Body of pancreas (tissue), 4 donors: ENCODE data around the gene PIEZO2. TPM values are rescaled to one million over a fixed set of nuclear protein-coding genes. Genes with fewer than 3 reads are reported as not detected.
"Not testable (repeated sequence)": the region's sequence is repeated elsewhere in the genome, so short reads cannot be mapped to it uniquely, and the experiment has no call there.

Experiments
- ATAC-seq: fragments of 150-250 bp; one replicate; pipeline ENCODE4 v1.9.1; 2016
- DNase-seq, 4 donors: peaks; one replicate each; pipeline ENCODE4 v3.0.0-alpha.2; 2019
- H3K27ac ChIP-seq, 4 donors: fragments of 200-600 bp; sonication (generic); 1 replicate in 3 of 4; 2 replicates in 1 of 4; pipeline versions ENCODE4 v1.5.1 to v1.6.1; 2016 to 2019; ENCODE audit warnings: mild to moderate bottlenecking in 1 of 4, mixed read lengths in 1 of 4, moderate library complexity in 1 of 4
- H3K27me3 ChIP-seq, 2 donors: fragments of 200-600 bp; sonication (generic); one replicate each; pipeline ENCODE4 v1.6.0; 2016; ENCODE audit warnings: mild to moderate bottlenecking in 1 of 2
- H3K36me3 ChIP-seq, 2 donors: fragments of 200-600 bp; sonication (generic); replicated peaks in 1 of 2; 2 replicates each; pipeline ENCODE4 v1.5.1; 2016; ENCODE audit warnings: low read depth in 2 of 2; ENCODE audit not compliant: insufficient read depth in 1 of 2
- H3K4me1 ChIP-seq: fragments of 200-600 bp; sonication (generic); one replicate; pipeline ENCODE4 v1.6.0; 2016
- H3K4me3 ChIP-seq, 2 donors: fragments of 200-600 bp; sonication (generic); 1 replicate in 1 of 2; 2 replicates in 1 of 2; pipeline ENCODE4 v1.5.1; 2016 to 2019
- H3K9me3 ChIP-seq, 3 donors: fragments of 200-600 bp; sonication (generic); 1 replicate in 2 of 3; 2 replicates in 1 of 3; pipeline ENCODE4 v1.5.1; 2016
- CTCF ChIP-seq, 7 experiments: fragments of 450-650 bp in 4 of 7; fragments of 200-600 bp in 3 of 7; sonication (generic) in 3 of 7; IDR thresholded peaks; one replicate each; pipeline ENCODE4 v1.5.1; 2016 to 2019; ENCODE audit warnings: antibody characterized with exemption in 7 of 7
- POLR2A ChIP-seq, 3 donors: fragments of 450-650 bp; IDR thresholded peaks; one replicate each; pipeline ENCODE4 v1.6.1; 2016; ENCODE audit warnings: antibody characterized with exemption in 3 of 3, mild to moderate bottlenecking in 2 of 3
- WGBS, 2 donors: methylation state at CpG; one replicate each; pipeline ENCODE4 v1.1.5; 2017; 5-methylcytosine and 5-hydroxymethylcytosine counted together
- intact Hi-C: fragments of 100-400 bp; cut with DNase I; formaldehyde crosslinking; loops from one replicate; pipeline ENCODE4 v1.15.1; 2023
- total RNA-seq, 2 donors: library from RNA; depleted of rRNA; stranded (reverse); fragments of >200 nt; gene quantifications; one replicate each; pipeline ENCODE4 v1.1.0, GENCODE V29; 2016

The PIEZO2 gene
- total RNA-seq, 2 donors from 2014 or later, result 0.33 to 40.7 TPM

- WGBS, 2 donors, result 26 to 35% methylated on average over 4 of the region's 4 CpGs
- DNase-seq, result no peak
These were observed 232.5 kb downstream of the PIEZO2 start for GRCh38 chr18:10916865-10917264.

GRCh38 chr18:10916387-10916786 lies 233.0 kb downstream of the PIEZO2 start:
- H3K36me3 ChIP-seq, result no peaks in the 10 kb centered on the region
- TF ChIP-seq POLR2A (IDR thresholded peaks at IDR 0.05), result no peak
- no peak for TF ChIP-seq CTCF (IDR thresholded peaks at IDR 0.05)
- no peaks in the 10 kb centered on the region for H3K27me3 ChIP-seq
- H3K9me3 ChIP-seq, result no peaks in the 10 kb centered on the region
- no peak for ATAC-seq
- H3K27ac ChIP-seq, result no peak overlapping the region
- no peak for DNase-seq
- no peak overlapping the region for H3K4me3 ChIP-seq
- no peaks in the 10 kb centered on the region for H3K4me1 ChIP-seq
- intact Hi-C loops, result no loop called here
- WGBS, 2 donors, result 82 to 84% methylated on average over 14 to 23 of the region's 23 CpGs

More at GRCh38 chr18:10916865-10917264, 232.5 kb downstream of the PIEZO2 start:
- no peak overlapping the region for H3K27ac ChIP-seq
- no peak overlapping the region for H3K4me3 ChIP-seq
- H3K9me3 ChIP-seq, result no peaks in the 10 kb centered on the region
- no peaks in the 10 kb centered on the region for H3K4me1 ChIP-seq
- H3K27me3 ChIP-seq, result no peaks in the 10 kb centered on the region
- ATAC-seq, result no peak
- intact Hi-C loops, result no loop called here
- TF ChIP-seq POLR2A (IDR thresholded peaks at IDR 0.05), result no peak
- TF ChIP-seq CTCF (IDR thresholded peaks at IDR 0.05), result no peak
- no peaks in the 10 kb centered on the region for H3K36me3 ChIP-seq

- H3K9me3 ChIP-seq, DNase-seq, intact Hi-C loops, ATAC-seq, H3K27me3 ChIP-seq, H3K27ac ChIP-seq, H3K4me3 ChIP-seq, H3K4me1 ChIP-seq, H3K36me3 ChIP-seq: not testable (repeated sequence)
- 86 to 97% methylated on average over 4 to 5 of the region's 5 CpGs for WGBS, 2 donors
These were observed 233.6 kb downstream of the PIEZO2 start for GRCh38 chr18:10915748-10916147.

- H3K36me3 ChIP-seq, DNase-seq, H3K9me3 ChIP-seq, H3K27me3 ChIP-seq, ATAC-seq, H3K4me3 ChIP-seq, H3K27ac ChIP-seq, H3K4me1 ChIP-seq, intact Hi-C loops: not testable (repeated sequence)
- WGBS, 2 donors, result 62 to 74% methylated on average over 5 to 7 of the region's 8 CpGs
These were observed 234.8 kb downstream of the PIEZO2 start for GRCh38 chr18:10914610-10915009.

GRCh38 chr18:10913919-10914318 lies 235.4 kb downstream of the PIEZO2 start:
- ATAC-seq, result no peak

More at GRCh38 chr18:10913919-10914318, 235.4 kb downstream of the PIEZO2 start:
- no peaks in the 10 kb centered on the region for H3K36me3 ChIP-seq
- H3K4me3 ChIP-seq, result no peak overlapping the region
- no peaks in the 10 kb centered on the region for H3K4me1 ChIP-seq
- H3K9me3 ChIP-seq, result no peaks in the 10 kb centered on the region
- WGBS, 2 donors, result 50 to 61% methylated on average over 4 of the region's 4 CpGs
- no peak for DNase-seq
- no peaks in the 10 kb centered on the region for H3K27me3 ChIP-seq
- no peak overlapping the region for H3K27ac ChIP-seq
- TF ChIP-seq CTCF (IDR thresholded peaks at IDR 0.05) (no peak), POLR2A (IDR thresholded peaks at IDR 0.05) (no peak)
- intact Hi-C loops, result no loop called here
